A549 (cell line): ENCODE data around the gene ARHGAP27. TPM values are rescaled to one million over a fixed set of nuclear protein-coding genes. Genes with fewer than 3 reads are reported as not detected.

ENCODE experiments used
- ATAC-seq, 2 experiments: fragments of 200-7000 bp in 1 of 2; fragments of >200 bp in 1 of 2; cut with Nextera tagmentation in 1 of 2; cut with Tn5 transposase in 1 of 2; 3 replicates each; pipeline versions ENCODE4 v1.8.0 to v1.9.1; 2018 to 2020; ENCODE audit warnings: mild to moderate bottlenecking in 1 of 2, moderate library complexity in 1 of 2
- CTCF ChIA-PET: fragments of 300-600 bp; sonication (Branson Sonifier 250); formaldehyde crosslinking; extraction: SDS; loops from one replicate; lab custom pipeline; 2021; ENCODE audit warnings: antibody characterized with exemption, inconsistent platforms; lab: Yijun Ruan, JAX
- POLR2A ChIA-PET: fragments of 350-600 bp; formaldehyde crosslinking; extraction: SDS; loops from one replicate; lab custom pipeline; 2021; ENCODE audit warnings: antibody characterized with exemption, inconsistent platforms; lab: Yijun Ruan, JAX
- DNase-seq, 2 experiments: peaks; one replicate each; pipeline versions ENCODE4 v3.0.0 to v3.0.0-alpha.2; 2011 to 2016; ENCODE audit warnings: low read depth in 1 of 2, low spot score in 1 of 2
- FAIRE-seq: peaks from 2 replicates; lab custom pipeline; 2011; peaks lifted over from hg19 to GRCh38; lab: Jason Lieb, UNC
- H3K27ac ChIP-seq, 2 experiments: fragments of >200 bp; sonication (Bioruptor Twin); formaldehyde crosslinking; 3 replicates each; pipeline ENCODE4 v1.5.1; 2016 to 2017
- H3K4me1 ChIP-seq: fragments of >200 bp; sonication (Bioruptor Twin); formaldehyde crosslinking; 3 replicates; pipeline ENCODE4 v1.6.1; 2016
- H3K4me2 ChIP-seq: fragments of >200 bp; sonication (Bioruptor Twin); formaldehyde crosslinking; 3 replicates; pipeline ENCODE4 v1.6.1; 2016
- H3K4me3 ChIP-seq: fragments of >200 bp; sonication (Bioruptor Twin); formaldehyde crosslinking; 3 replicates; pipeline ENCODE4 v1.5.1; 2016
- H3K9me3 ChIP-seq: fragments of >200 bp; sonication (Bioruptor Twin); formaldehyde crosslinking; 3 replicates; pipeline ENCODE4 v1.6.1; 2016
- BHLHE40 ChIP-seq: IDR thresholded peaks from 2 replicates; pipeline ENCODE4 v1.6.1; 2012; ENCODE audit warnings: low read depth, low read length, inconsistent platforms
- CBX2 ChIP-seq: fragments of 200-600 bp; sonication (generic); IDR thresholded peaks from 2 replicates; pipeline ENCODE4 v1.6.1; 2016; ENCODE audit warnings: low read depth, mild to moderate bottlenecking, borderline replicate concordance
- CBX8 ChIP-seq: fragments of 200-600 bp; sonication (generic); IDR thresholded peaks from 2 replicates; pipeline ENCODE4 v1.6.1; 2016
- CTCF ChIP-seq: fragments of >200 bp; sonication (Bioruptor Twin); formaldehyde crosslinking; IDR thresholded peaks from 3 replicates; pipeline ENCODE4 v1.5.1; 2016
- EHMT2 ChIP-seq: fragments of 200-600 bp; sonication (generic); IDR thresholded peaks from 2 replicates; pipeline ENCODE4 v1.6.1; 2016; ENCODE audit warnings: antibody characterized with exemption, low read depth, mild to moderate bottlenecking, moderate library complexity
- EP300 ChIP-seq, 2 experiments: fragments of >200 bp; sonication (Bioruptor Twin); formaldehyde crosslinking; IDR thresholded peaks; 2 replicates in 1 of 2; 3 replicates in 1 of 2; pipeline ENCODE4 v1.6.1; 2016 to 2017
- FOXS1 ChIP-seq: fragments of 250-450 bp; sonication (Bioruptor Pico); IDR thresholded peaks from 2 replicates; pipeline ENCODE4 v1.5.0; 2020; ENCODE audit warnings: mild to moderate bottlenecking, moderate library complexity
- GATA3 ChIP-seq: IDR thresholded peaks from 2 replicates; pipeline ENCODE4 v1.6.1; 2012; ENCODE audit warnings: borderline replicate concordance
- HDAC2 ChIP-seq: fragments of 200-600 bp; sonication (generic); IDR thresholded peaks from 2 replicates; pipeline ENCODE4 v1.6.1; 2016
- HES2 ChIP-seq: fragments of >200 bp; sonication (Bioruptor Twin); formaldehyde crosslinking; IDR thresholded peaks from 2 replicates; pipeline ENCODE4 v1.6.1; 2016
- HOXB5 ChIP-seq: fragments of 250-450 bp; sonication (Bioruptor Pico); IDR thresholded peaks from 2 replicates; pipeline ENCODE4 v1.5.0; 2020; ENCODE audit warnings: mild to moderate bottlenecking, moderate library complexity
- KDM1A ChIP-seq: fragments of 200-600 bp; sonication (generic); IDR thresholded peaks from 2 replicates; pipeline ENCODE4 v1.6.1; 2016; ENCODE audit warnings: low read depth, mild to moderate bottlenecking
- KDM5A ChIP-seq: fragments of 200-600 bp; sonication (generic); IDR thresholded peaks from 2 replicates; pipeline ENCODE4 v1.6.1; 2016; ENCODE audit warnings: antibody characterized with exemption, mild to moderate bottlenecking
- MAZ ChIP-seq: fragments of 150-350 bp; IDR thresholded peaks from 2 replicates; pipeline ENCODE4 v1.6.1; 2014; ENCODE audit warnings: antibody characterized with exemption, low read depth, low read length, borderline replicate concordance
- MYC ChIP-seq: IDR thresholded peaks from 2 replicates; pipeline ENCODE4 v1.6.1; 2012; ENCODE audit warnings: mild to moderate bottlenecking, inconsistent platforms, low read length, improper control_type of control experiment, borderline replicate concordance
- NFE2L2 ChIP-seq: fragments of 150-350 bp; conservative IDR thresholded peaks from 2 replicates; pipeline ENCODE4 v1.6.1; 2014; ENCODE audit warnings: low read length
- NPAS2 ChIP-seq: fragments of 250-450 bp; sonication (Bioruptor Pico); IDR thresholded peaks from 2 replicates; pipeline ENCODE4 v1.8.0; 2022; ENCODE audit warnings: mild to moderate bottlenecking, moderate library complexity, borderline replicate concordance
- POLR2A ChIP-seq: IDR thresholded peaks from 2 replicates; pipeline ENCODE4 v1.6.1; 2012; ENCODE audit warnings: mild to moderate bottlenecking, low read length
- SMC3 ChIP-seq: fragments of >200 bp; sonication (Bioruptor Twin); formaldehyde crosslinking; IDR thresholded peaks from 3 replicates; pipeline ENCODE4 v1.6.1; 2018; ENCODE audit warnings: inconsistent platforms
- SREBF2 ChIP-seq: fragments of 450-650 bp; IDR thresholded peaks from 2 replicates; pipeline ENCODE4 v1.6.1; 2014; ENCODE audit warnings: mild to moderate bottlenecking, moderate library complexity
- TFCP2L1 ChIP-seq: fragments of 250-450 bp; sonication (Bioruptor Pico); IDR thresholded peaks from 2 replicates; pipeline ENCODE4 v1.5.0; 2021; ENCODE audit warnings: mild to moderate bottlenecking
- ZNF302 ChIP-seq: fragments of 250-450 bp; sonication (Bioruptor Pico); IDR thresholded peaks from 2 replicates; pipeline ENCODE4 v1.9.0; 2021; ENCODE audit warnings: inconsistent platforms, mild to moderate bottlenecking, moderate library complexity
- WGBS: methylation state at CpG from one replicate; pipeline ENCODE4 v1.1.6; 2017; ENCODE audit errors: missing lambda C conversion rate; 5-methylcytosine and 5-hydroxymethylcytosine counted together
- polyA plus RNA-seq, 4 experiments: library from polyadenylated mRNA; depleted of rRNA in 3 of 4; stranded (reverse); fragments of >200 nt; fragmentation: RNase III in 1 of 4; extraction: RNeasy Plus Mini Kit Qiagen cat#74134 plus additional on column Dnase treatment in 1 of 4; gene quantifications; 2 replicates in 3 of 4; 3 replicates in 1 of 4; pipeline ENCODE4 v1.2.3, GENCODE V29; 2011 to 2017

The ARHGAP27 gene
- polyA plus RNA-seq, 2 of the 4 experiments (the other 2 are of a cell fraction): 10.0 to 16.4 TPM

GRCh38 chr17:45410144-45411091 lies 22.3 kb downstream of the ARHGAP27 start:
- WGBS: 90% methylated on average over 23 of the region's 24 CpGs
- Histone ChIP-seq H3K4me3 (no peak overlapping the region), H3K4me2 (no peak overlapping the region)

GRCh38 chr17:45409659-45410076 lies 23.0 kb downstream of the ARHGAP27 start:
- ChIA-PET CTCF (interaction anchor here (0.9 to 13.5 kb wide), 7 partner anchors 13 to 274 kb away, joined by 3 to 162 read pairs (median 4); partner anchors contain the start of gene ACBD4), POLR2A (no interaction called here)
- TF ChIP-seq CBX8 (no peak), HES2 (no peak), HDAC2 (no peak), FOXS1 (CRISPR knock-in tag) (no peak), CBX2 (no peak), MYC (no peak), NFE2L2 (no peak), KDM1A (no peak), BHLHE40 (no peak), CTCF (no peak), NPAS2 (no peak), ZNF302 (CRISPR knock-in tag) (no peak)
- peaks cover 49% of the 10 kb centered on the region for H3K4me1 ChIP-seq
- H3K4me3 ChIP-seq: no peak overlapping the region
- DNase-seq: no peak
- no peaks in the 10 kb centered on the region for H3K9me3 ChIP-seq
- WGBS: 88% methylated on average over 4 of the region's 5 CpGs
- FAIRE-seq: no peak
- H3K4me2 ChIP-seq: no peak overlapping the region
- H3K27ac ChIP-seq: no peak overlapping the region
- peak in 1 of 2 experiments; percentile 6; a peak in 2 of 6 replicates for ATAC-seq

More at GRCh38 chr17:45410144-45411091, 22.3 kb downstream of the ARHGAP27 start:
- DNase-seq: no peak
- peaks cover 45% of the 10 kb centered on the region for H3K4me1 ChIP-seq
- POLR2A ChIA-PET: no interaction called here
- no peak overlapping the region for H3K27ac ChIP-seq
- CTCF ChIA-PET: interaction anchor here (0.6 to 13.5 kb wide), 8 partner anchors 14 to 709 kb away, joined by 3 to 162 read pairs (median 3); no protein-coding TSS in a partner anchor
- no peaks in the 10 kb centered on the region for H3K9me3 ChIP-seq
- TF ChIP-seq POLR2A (no peak), EP300 (IDR thresholded peaks at IDR 0.05) (no peak), MYC (no peak), HOXB5 (CRISPR knock-in tag) (no peak), MAZ (no peak), GATA3 (no peak), EHMT2 (no peak), SMC3 (no peak), SREBF2 (no peak), TFCP2L1 (CRISPR knock-in tag) (no peak), HDAC2 (no peak), KDM5A (no peak)
- no peak for ATAC-seq
- FAIRE-seq: no peak
